B cell (primary cell): ENCODE measurements around the gene TNFRSF19. TPM values are rescaled to one million over a fixed set of nuclear protein-coding genes. Genes with fewer than 3 reads are reported as not detected.

ENCODE experiments used
- ATAC-seq: fragments of 200-7000 bp; cut with Tn5 transposase; one replicate; pipeline ENCODE4 v1.10.0; 2021; ENCODE audit warnings: low read depth, mild to moderate bottlenecking, moderate number of reproducible peaks, moderate library complexity
- CTCF ChIA-PET: fragments of 350-600 bp; sonication (Branson Sonifier 250); formaldehyde crosslinking; loops from one replicate; lab custom pipeline; 2021; ENCODE audit warnings: antibody characterized with exemption, inconsistent platforms; lab: Charles Lee
- POLR2A ChIA-PET: fragments of 350-600 bp; sonication (Branson Sonifier 250); formaldehyde crosslinking; loops from one replicate; lab custom pipeline; 2021; ENCODE audit warnings: antibody characterized with exemption; lab: Charles Lee
- DNase-seq: peaks from one replicate; pipeline ENCODE4 v3.0.0; 2013
- H2AFZ ChIP-seq: 2 replicates; pipeline ENCODE4 v1.6.1; 2012; ENCODE audit warnings: mild to moderate bottlenecking, low read depth, low read length; ENCODE audit not compliant: insufficient read depth, poor library complexity, severe bottlenecking
- H3K27ac ChIP-seq, 2 donors: 1 replicate in 1 of 2; 2 replicates in 1 of 2; pipeline ENCODE4 v1.5.1; 2012 to 2013; ENCODE audit warnings: low read length in 2 of 2, mild to moderate bottlenecking in 2 of 2, moderate library complexity in 1 of 2
- H3K27me3 ChIP-seq, 4 experiments: fragments of 200-600 bp in 1 of 4; sonication (generic) in 1 of 4; replicated peaks in 1 of 4; 1 replicate in 2 of 4; 2 replicates in 2 of 4; pipeline versions ENCODE4 v1.6.1 to v1.7.0; 2013 to 2016; ENCODE audit warnings: low read length in 3 of 4, mild to moderate bottlenecking in 2 of 4, mixed read lengths in 1 of 4, moderate library complexity in 1 of 4; ENCODE audit not compliant: insufficient read depth in 4 of 4, control insufficient read depth in 3 of 4; ENCODE audit errors: control extremely low read depth in 1 of 4
- H3K36me3 ChIP-seq, 2 experiments: replicated peaks in 1 of 2; 1 replicate in 1 of 2; 2 replicates in 1 of 2; pipeline versions ENCODE4 v1.6.1 to v1.7.1; 2013; ENCODE audit warnings: low read length in 1 of 2; ENCODE audit not compliant: insufficient read depth in 2 of 2, control insufficient read depth in 1 of 2; ENCODE audit errors: control extremely low read depth in 1 of 2, extremely low read depth in 1 of 2
- H3K4me1 ChIP-seq, 2 donors: fragments of 200-600 bp in 1 of 2; sonication (generic) in 1 of 2; 1 replicate in 1 of 2; 2 replicates in 1 of 2; pipeline versions ENCODE4 v1.5.1 to v1.6.1; 2013 to 2017; ENCODE audit warnings: low read length in 2 of 2; ENCODE audit not compliant: control insufficient read depth in 2 of 2, insufficient read depth in 2 of 2
- H3K4me2 ChIP-seq: replicated peaks from 2 replicates; pipeline ENCODE3; 2012; ENCODE audit warnings: mild to moderate bottlenecking, low read depth, low read length; ENCODE audit not compliant: poor library complexity, severe bottlenecking
- H3K4me3 ChIP-seq, 5 experiments: fragments of 200-600 bp in 1 of 5; sonication (generic) in 1 of 5; 1 replicate in 3 of 5; 2 replicates in 2 of 5; pipeline versions ENCODE4 v1.5.1 to v1.7.0; 2011 to 2016; ENCODE audit warnings: low read length in 4 of 5, mild to moderate bottlenecking in 4 of 5, low read depth in 2 of 5, control low read depth in 1 of 5, moderate library complexity in 1 of 5; ENCODE audit not compliant: insufficient read depth in 1 of 5; ENCODE audit errors: control extremely low read depth in 1 of 5, extremely low read depth in 1 of 5
- H3K79me2 ChIP-seq: fragments of 200-600 bp; sonication (generic); one replicate; pipeline ENCODE4 v1.6.0; 2016; ENCODE audit warnings: low read length; ENCODE audit not compliant: control insufficient read depth, insufficient read depth
- H3K9ac ChIP-seq: fragments of 200-600 bp; sonication (generic); 2 replicates; pipeline ENCODE4 v1.6.1; 2017; ENCODE audit warnings: mild to moderate bottlenecking, low read length, moderate library complexity
- H3K9me3 ChIP-seq, 3 donors: one replicate each; pipeline versions ENCODE4 v1.6.1 to v1.7.1; 2013; ENCODE audit warnings: low read length in 2 of 3; ENCODE audit not compliant: control insufficient read depth in 2 of 3, insufficient read depth in 1 of 3; ENCODE audit errors: control extremely low read depth in 1 of 3
- H4K20me1 ChIP-seq: 2 replicates; pipeline ENCODE4 v1.6.0; 2012; ENCODE audit warnings: mild to moderate bottlenecking, low read length; ENCODE audit not compliant: insufficient read depth, control insufficient read depth, poor library complexity, severe bottlenecking
- H3K27ac Mint-ChIP-seq: one replicate; pipeline ENCODE4 v1.8.0; 2021; ENCODE audit warnings: mixed read lengths
- H3K27me3 Mint-ChIP-seq: one replicate; pipeline ENCODE4 v1.8.0; 2021; ENCODE audit warnings: mixed read lengths
- H3K4me1 Mint-ChIP-seq: one replicate; pipeline ENCODE4 v1.8.0; 2021; ENCODE audit warnings: mixed read lengths
- H3K4me3 Mint-ChIP-seq: one replicate; pipeline ENCODE4 v1.8.0; 2021; ENCODE audit warnings: mixed read lengths
- H3K9me3 Mint-ChIP-seq: one replicate; pipeline ENCODE4 v1.8.0; 2022; ENCODE audit warnings: mixed read lengths; ENCODE audit not compliant: insufficient read depth
- EZH2 ChIP-seq: IDR thresholded peaks from 2 replicates; pipeline ENCODE4 v1.6.1; 2012; ENCODE audit warnings: borderline replicate concordance, low read depth, mild to moderate bottlenecking, moderate library complexity, low read length; ENCODE audit not compliant: insufficient read depth, poor library complexity, severe bottlenecking
- WGBS: methylation state at CpG from one replicate; pipeline ENCODE4 v1.1.5; 2013; ENCODE audit warnings: missing lambda C conversion rate; ENCODE audit not compliant: insufficient coverage; 5-methylcytosine and 5-hydroxymethylcytosine counted together
- intact Hi-C: fragments of 100-400 bp; cut with micrococcal nuclease; formaldehyde crosslinking; loops from one replicate; pipeline ENCODE4 v1.10.0; 2022
- polyA plus RNA-seq: library from polyadenylated mRNA; depleted of rRNA; stranded (reverse); fragments of >200 nt; gene quantifications from 2 replicates; pipeline ENCODE4 v1.2.3, GENCODE V29; 2012
- total RNA-seq, 2 donors: library from RNA; stranded (reverse); fragments of 120-200 nt in 1 of 2; gene quantifications; 1 replicate in 1 of 2; 2 replicates in 1 of 2; pipeline versions ENCODE4 v1.2.3 to v1.2.4, GENCODE V29; 2013 to 2022
- TF ChIP-seq, protein P1 (sequence below): fragments of 200-600 bp; IDR thresholded peaks from one replicate; pipeline ENCODE4 v1.8.0; 2022; ENCODE audit warnings: antibody characterized with exemption, mild to moderate bottlenecking

The TNFRSF19 gene
- total and polyA plus RNA-seq, 2 donors (not counting 1 experiment from before 2014, with no cell fraction given): 0.36 TPM; not detected in 1

DNA sequence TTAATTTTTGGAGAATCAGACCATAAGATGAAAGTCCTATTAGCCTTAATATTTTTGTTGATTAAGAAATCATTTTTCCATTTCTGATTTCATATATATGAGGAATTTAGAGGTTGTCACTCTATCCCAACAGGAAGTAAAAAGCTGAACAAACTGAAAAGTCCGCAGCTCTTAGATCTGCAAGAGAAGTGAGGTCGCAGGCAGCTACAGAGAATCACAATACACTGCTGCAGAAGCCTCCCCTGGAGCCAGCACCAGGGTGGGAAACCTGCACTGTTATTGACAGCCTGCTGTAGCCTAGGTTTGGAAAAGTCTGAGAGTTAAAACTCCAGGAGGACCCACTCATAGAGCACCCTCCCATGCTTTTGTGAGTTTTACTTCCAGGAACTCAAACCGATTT, 29.9 kb downstream of the TNFRSF19 start:
- Histone ChIP-seq H3K4me2 (no peak overlapping the region), H3K9ac (no peak overlapping the region), H2AFZ (no peak overlapping the region), H3K27me3 (peaks cover 0 to 12% (median 3%) of the 10 kb centered on the region in 4 experiments), H3K4me1 (no peaks in the 10 kb centered on the region), H3K9me3 (peaks cover 3 to 7% (median 4%) of the 10 kb centered on the region in 3 donors), H3K36me3 (no peaks in the 10 kb centered on the region), H3K4me3 (no peak overlapping the region), H3K79me2 (no peaks in the 10 kb centered on the region), H4K20me1 (no peaks in the 10 kb centered on the region), H3K27ac (no peak overlapping the region)
- ATAC-seq: no peak
- Mint-ChIP-seq H3K27me3 (peaks cover 46% of the 10 kb centered on the region), H3K4me3 (no peak overlapping the region), H3K4me1 (no peaks in the 10 kb centered on the region), H3K9me3 (peaks cover 3% of the 10 kb centered on the region), H3K27ac (no peak overlapping the region)
- ChIA-PET CTCF (no interaction called here), POLR2A (no interaction called here)
- WGBS: 100% methylated on average over 1 of the region's 3 CpGs
- DNase-seq: no peak
- intact Hi-C loops: no loop called here
- TF ChIP-seq EZH2: no peak
- TF ChIP-seq, protein P1, sequence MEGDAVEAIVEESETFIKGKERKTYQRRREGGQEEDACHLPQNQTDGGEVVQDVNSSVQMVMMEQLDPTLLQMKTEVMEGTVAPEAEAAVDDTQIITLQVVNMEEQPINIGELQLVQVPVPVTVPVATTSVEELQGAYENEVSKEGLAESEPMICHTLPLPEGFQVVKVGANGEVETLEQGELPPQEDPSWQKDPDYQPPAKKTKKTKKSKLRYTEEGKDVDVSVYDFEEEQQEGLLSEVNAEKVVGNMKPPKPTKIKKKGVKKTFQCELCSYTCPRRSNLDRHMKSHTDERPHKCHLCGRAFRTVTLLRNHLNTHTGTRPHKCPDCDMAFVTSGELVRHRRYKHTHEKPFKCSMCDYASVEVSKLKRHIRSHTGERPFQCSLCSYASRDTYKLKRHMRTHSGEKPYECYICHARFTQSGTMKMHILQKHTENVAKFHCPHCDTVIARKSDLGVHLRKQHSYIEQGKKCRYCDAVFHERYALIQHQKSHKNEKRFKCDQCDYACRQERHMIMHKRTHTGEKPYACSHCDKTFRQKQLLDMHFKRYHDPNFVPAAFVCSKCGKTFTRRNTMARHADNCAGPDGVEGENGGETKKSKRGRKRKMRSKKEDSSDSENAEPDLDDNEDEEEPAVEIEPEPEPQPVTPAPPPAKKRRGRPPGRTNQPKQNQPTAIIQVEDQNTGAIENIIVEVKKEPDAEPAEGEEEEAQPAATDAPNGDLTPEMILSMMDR: no peak

DNA sequence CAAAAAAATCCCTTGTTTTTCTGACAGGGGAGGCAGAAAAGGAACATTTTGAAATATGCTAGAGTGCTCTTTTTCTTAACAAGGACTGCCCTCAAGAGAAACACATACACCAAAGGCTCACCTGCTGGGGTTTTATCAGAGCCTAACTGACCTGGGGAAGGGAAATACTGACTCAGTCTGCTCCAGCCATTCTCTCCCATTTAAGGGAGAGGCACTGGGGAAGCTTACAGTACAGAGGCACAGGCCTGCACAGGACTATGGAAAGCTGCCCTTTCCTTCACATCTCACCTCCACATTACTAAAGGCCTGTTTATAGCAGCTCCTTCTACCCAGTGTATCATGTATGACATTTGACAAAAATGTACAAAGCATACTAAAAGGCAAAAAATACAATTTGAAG, 30.3 kb downstream of the TNFRSF19 start:
- Histone ChIP-seq H3K79me2 (no peaks in the 10 kb centered on the region), H3K4me2 (no peak overlapping the region), H4K20me1 (no peaks in the 10 kb centered on the region), H2AFZ (no peak overlapping the region), H3K4me3 (no peak overlapping the region), H3K27me3 (peaks cover 0 to 12% (median 3%) of the 10 kb centered on the region in 4 experiments), H3K9ac (no peak overlapping the region), H3K4me1 (no peaks in the 10 kb centered on the region), H3K36me3 (no peaks in the 10 kb centered on the region), H3K9me3 (peaks cover 3 to 7% (median 4%) of the 10 kb centered on the region in 3 donors), H3K27ac (no peak overlapping the region)
- H3K27ac Mint-ChIP-seq: no peak overlapping the region
- DNase-seq: no peak
- ChIA-PET CTCF (no interaction called here), POLR2A (no interaction called here)
- H3K27me3 Mint-ChIP-seq: peaks cover 42% of the 10 kb centered on the region
- ATAC-seq: no peak
- H3K9me3 Mint-ChIP-seq: peaks cover 3% of the 10 kb centered on the region
- intact Hi-C loops: no loop called here
- H3K4me1 Mint-ChIP-seq: no peaks in the 10 kb centered on the region
- no peak for TF ChIP-seq EZH2
- TF ChIP-seq, protein P1: no peak
- H3K4me3 Mint-ChIP-seq: no peak overlapping the region
